Measurements from ENCODE around the gene RNF208. TPM values are rescaled to one million over a fixed set of nuclear protein-coding genes. Genes with fewer than 3 reads are reported as not detected.

The RNF208 gene
- total RNA-seq, 2 donors from 2014 or later = 15.6 to 18.1 TPM

- ATAC-seq = no peak
- DNase-seq = no peak
- intact Hi-C loops (cut with DNase I) = no loop called here
These were observed 48.9 kb downstream of the RNF208 start for GRCh38 chr9:137172901-137173795.

GRCh38 chr9:137171149-137171900 is 50.7 kb downstream of the RNF208 start:
- ATAC-seq (no peak), DNase-seq (no peak)
- intact Hi-C loops (cut with DNase I) = no loop called here

- ATAC-seq (no peak), DNase-seq (no peak)
- intact Hi-C loops (cut with DNase I) = no loop called here
These were observed 51.4 kb downstream of the RNF208 start for GRCh38 chr9:137170486-137171148.

Other genes starting within 250 kb of the RNF208 start
- gene PTGDS, start 244.7 kb downstream of the RNF208 start, total RNA-seq = 1,000 to 10,000 TPM; 3,329 to 4,014 TPM
- 1 to 10 TPM; 6.4 to 9.6 TPM for gene LCNL1, start 239.2 kb downstream of the RNF208 start, total RNA-seq
- gene PAXX, start 229.8 kb downstream of the RNF208 start, total RNA-seq = 10 to 100 TPM; 25.4 to 30.2 TPM
- gene CLIC3, start 225.7 kb downstream of the RNF208 start, total RNA-seq = 1 to 10 TPM; 2.6 to 8.5 TPM
- gene ABCA2, start 194.0 kb downstream of the RNF208 start, total RNA-seq = 10 to 100 TPM; 30.0 to 33.2 TPM
- under 1 TPM; 0.24 to 0.35 TPM for gene FUT7, start 190.2 kb downstream of the RNF208 start, total RNA-seq
- gene NPDC1, start 176.1 kb downstream of the RNF208 start, total RNA-seq = 10 to 100 TPM; 75.4 to 87.3 TPM
- 1 to 10 TPM in 1 of 2 donors, under 1 TPM in 1; 0.60 to 2.2 TPM for gene ENTPD2, start 168.2 kb downstream of the RNF208 start, total RNA-seq
- gene SAPCD2, start 151.7 kb downstream of the RNF208 start, total RNA-seq = under 1 TPM; 0.39 to 0.44 TPM
- gene UAP1L1, start 144.7 kb downstream of the RNF208 start, total RNA-seq = 10 to 100 TPM; 13.5 to 14.0 TPM
- 10 to 100 TPM; 21.9 to 28.8 TPM for gene MAN1B1, start 135.3 kb downstream of the RNF208 start, total RNA-seq
- 100 to 1,000 TPM; 176 to 198 TPM for gene DPP7, start 107.5 kb downstream of the RNF208 start, total RNA-seq
- not detected for gene GRIN1, start 83.1 kb downstream of the RNF208 start, total RNA-seq
- gene LRRC26, start 52.2 kb downstream of the RNF208 start, total RNA-seq = not detected
- gene TMEM210, start 50.2 kb downstream of the RNF208 start, total RNA-seq = not detected
- gene ANAPC2, start 33.7 kb downstream of the RNF208 start, total RNA-seq = 10 to 100 TPM; 31.2 to 32.5 TPM
- 10 to 100 TPM; 53.1 to 55.1 TPM for gene SSNA1, start 33.6 kb downstream of the RNF208 start, total RNA-seq
- 10 to 100 TPM in 1 of 2 donors, 1 to 10 TPM in 1; 7.6 to 11.4 TPM for gene TPRN, start 21.5 kb downstream of the RNF208 start, total RNA-seq
- 10 to 100 TPM; 32.9 to 34.5 TPM for gene TMEM203, start 16.6 kb downstream of the RNF208 start, total RNA-seq
- gene NDOR1, start 16.5 kb downstream of the RNF208 start, total RNA-seq = 1 to 10 TPM; 5.9 to 6.5 TPM
- gene CYSRT1, start 2.9 kb upstream of the RNF208 start, total RNA-seq = under 1 TPM in 1 of 2 donors, not detected in 1; 0.62 TPM
- not detected for gene RNF224, start 5.3 kb upstream of the RNF208 start, total RNA-seq
- not detected for gene SLC34A3, start 8.7 kb upstream of the RNF208 start, total RNA-seq
- 100 to 1,000 TPM; 324 to 437 TPM for gene TUBB4B, start 19.0 kb upstream of the RNF208 start, total RNA-seq
- gene STPG3, start 29.0 kb upstream of the RNF208 start, total RNA-seq = under 1 TPM in 1 of 2 donors, not detected in 1; 0.59 TPM
- 10 to 100 TPM; 35.1 to 38.1 TPM for gene NELFB, start 33.1 kb upstream of the RNF208 start, total RNA-seq
- gene TOR4A, start 55.5 kb upstream of the RNF208 start, total RNA-seq = 1 to 10 TPM; 6.2 to 9.4 TPM
- gene NRARP, start 80.0 kb upstream of the RNF208 start, total RNA-seq = 10 to 100 TPM in 1 of 2 donors, 1 to 10 TPM in 1; 4.9 to 11.5 TPM
- gene EXD3, start 200.9 kb upstream of the RNF208 start, total RNA-seq = 10 to 100 TPM in 1 of 2 donors, 1 to 10 TPM in 1; 8.0 to 11.7 TPM
- gene NOXA1, start 201.2 kb upstream of the RNF208 start, total RNA-seq = 1 to 10 TPM; 2.5 to 5.3 TPM
- not detected for gene ENTPD8, start 219.1 kb upstream of the RNF208 start, total RNA-seq
- gene NSMF, start 237.1 kb upstream of the RNF208 start, total RNA-seq = 10 to 100 TPM; 20.5 to 25.1 TPM